Retina (tissue), 1 donor: Measurements from ENCODE around the gene LBR.

ENCODE experiments used
- DNase-seq: peaks from one replicate; pipeline ENCODE4 v3.0.0-alpha.2; 2016

LBR gene

DNA sequence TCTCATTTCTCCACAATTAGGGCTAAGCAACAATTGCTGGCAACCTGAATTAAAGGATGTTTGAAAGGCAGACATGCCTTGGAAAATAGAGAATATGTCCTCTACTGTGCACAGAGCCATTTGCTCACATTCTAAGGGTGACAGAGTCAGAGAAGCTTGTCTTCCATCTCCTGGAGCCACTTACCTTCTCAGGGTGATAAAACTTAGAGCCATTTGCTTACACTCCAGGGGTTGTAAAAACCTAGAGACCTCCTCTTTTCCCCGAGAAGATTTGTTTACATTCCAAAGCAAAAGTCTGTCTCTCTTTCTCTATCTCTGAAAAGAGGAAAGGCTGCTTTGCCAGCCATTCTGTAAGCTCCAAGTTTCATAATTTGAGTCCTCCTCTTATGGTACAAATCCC lies 61.3 kb downstream of the LBR start:
- no peak for DNase-seq

DNA sequence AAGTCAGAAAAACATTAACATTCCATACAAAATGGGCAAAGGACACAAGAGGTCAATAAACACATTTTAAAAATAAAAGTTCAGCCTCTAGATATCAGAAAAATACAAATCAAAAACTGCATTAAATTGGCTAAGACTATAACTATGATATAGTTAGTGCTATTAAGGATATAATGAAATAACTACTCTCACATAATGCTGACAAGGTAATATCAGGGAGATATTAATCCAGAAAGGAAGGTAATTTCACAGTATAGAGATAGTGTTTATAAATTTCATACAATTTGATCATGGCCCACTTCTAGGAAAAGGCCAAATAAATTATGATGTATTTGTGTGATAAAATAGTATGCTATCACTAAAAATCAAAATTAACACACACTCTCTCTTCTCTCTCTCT lies 61.8 kb downstream of the LBR start:
- no peak for DNase-seq

- no peak for DNase-seq
Measured at GRCh38 chr1:225364439-225364838, 63.4 kb downstream of the LBR start.

DNA sequence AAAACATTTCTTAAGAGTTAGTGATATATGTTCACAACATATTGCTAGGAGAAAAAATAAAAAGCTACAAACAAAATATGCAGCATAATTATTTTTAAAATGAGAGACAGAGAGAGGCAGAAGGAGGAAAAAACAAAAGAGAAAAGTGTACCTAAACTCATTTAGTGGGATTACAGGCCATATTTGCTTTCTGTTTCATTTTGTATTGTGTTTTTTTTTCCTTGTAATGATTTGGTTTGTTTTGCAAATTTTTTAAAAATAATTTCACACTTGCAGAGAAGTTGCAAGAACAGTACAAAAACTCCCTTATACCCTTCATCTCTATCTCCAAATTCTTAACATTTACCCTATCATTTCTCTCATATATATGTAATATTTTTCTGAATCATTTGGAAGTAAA lies 65.0 kb downstream of the LBR start:
- no peak for DNase-seq

DNA sequence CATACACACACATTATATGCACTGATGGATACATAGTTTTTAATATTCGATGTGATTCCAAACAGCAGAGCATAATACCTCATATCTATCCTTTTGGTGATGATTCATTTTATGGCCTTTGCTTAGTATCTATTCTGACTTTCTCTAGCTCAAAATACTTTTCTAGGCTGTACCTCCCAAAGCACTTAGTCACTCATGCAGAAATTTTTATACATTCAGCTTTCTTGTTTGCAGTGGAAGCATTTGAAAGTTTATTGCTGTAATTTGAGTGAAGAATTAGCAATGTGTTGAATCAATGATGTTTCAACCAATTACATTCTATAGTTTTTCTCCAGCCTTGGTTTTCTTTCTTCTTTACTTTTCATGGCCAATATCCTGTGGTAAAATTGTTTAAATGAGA lies 66.7 kb downstream of the LBR start:
- no peak for DNase-seq

DNA sequence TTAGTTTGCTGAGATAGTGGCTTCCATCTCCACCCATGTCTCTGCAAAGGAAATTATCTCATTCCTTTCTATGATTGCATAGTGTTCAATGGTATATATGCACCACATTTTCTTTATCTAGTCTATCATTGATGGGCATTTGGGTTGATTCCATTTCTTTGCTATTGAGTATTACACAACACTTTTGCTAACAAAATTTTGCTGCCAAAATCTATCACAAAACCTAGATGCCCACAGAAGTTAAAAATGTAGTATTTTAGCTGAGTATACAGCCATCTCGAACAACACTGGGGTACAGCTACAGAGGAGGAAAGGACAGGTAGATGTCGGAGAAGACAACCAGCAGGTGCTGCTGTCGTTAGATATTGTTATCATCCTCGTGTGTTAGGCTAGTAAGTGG lies 67.7 kb downstream of the LBR start:
- no peak for DNase-seq

DNA sequence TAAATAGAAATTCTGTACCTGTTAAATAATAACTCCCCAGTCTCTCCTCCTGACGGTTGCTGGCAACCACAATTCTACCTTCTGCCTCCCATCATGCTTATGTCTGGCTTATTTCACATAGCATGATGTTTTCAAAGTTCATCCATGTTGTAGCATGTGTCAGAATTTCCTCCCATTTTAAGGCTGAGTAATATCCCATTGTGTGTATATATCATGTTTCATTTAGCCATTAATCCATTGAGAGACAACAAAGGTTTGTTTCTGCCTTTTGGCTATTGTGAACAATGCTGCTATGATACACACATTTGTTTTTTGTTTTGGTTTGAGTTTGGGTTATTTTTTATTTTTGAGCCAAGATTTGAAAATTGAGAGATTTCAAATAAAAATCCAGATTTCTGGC lies 72.0 kb downstream of the LBR start:
- DNase-seq, result no peak

DNA sequence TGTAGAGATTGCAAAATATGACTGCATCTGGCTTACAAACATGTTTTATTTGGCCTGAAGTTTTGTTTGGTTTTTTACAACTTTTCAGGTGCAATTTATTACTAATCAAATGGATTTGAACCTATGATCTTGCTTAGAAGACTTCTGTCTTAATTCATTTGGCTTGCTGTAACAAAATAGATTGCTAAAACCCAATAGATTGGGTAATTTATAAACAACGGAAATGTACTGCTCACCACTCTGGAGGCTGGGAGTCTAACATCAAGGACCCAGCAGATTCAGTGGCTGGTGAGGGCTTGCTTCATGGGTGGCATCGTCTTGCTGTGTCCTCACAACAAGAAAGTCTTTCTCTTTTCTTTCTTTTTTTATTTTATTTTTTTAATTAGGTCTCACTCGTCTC lies 72.9 kb downstream of the LBR start:
- DNase-seq, result no peak
